SIG-M5 treated with dmso at 0.1 percent for 504 hours (cell line): ENCODE results near the gene SIAH1.
"Not testable (repeated sequence)": the region's sequence is repeated elsewhere in the genome, so short reads cannot be mapped to it uniquely, and the experiment has no call there.

Experiments
- DNase-seq: peaks from one replicate; lab custom pipeline; 2025; ENCODE audit not compliant: unreplicated experiment; lab: John Stamatoyannopoulos, UW

The SIAH1 gene

GRCh38 chr16:48366165-48367093, 18.8 kb downstream of the SIAH1 start:
- DNase-seq = peak; percentile 80

- peak; percentile 78 for DNase-seq
Observed at GRCh38 chr16:48365601-48366164, 19.5 kb downstream of the SIAH1 start.

- DNase-seq = no peak
Observed at GRCh38 chr16:48365025-48365600, 20.1 kb downstream of the SIAH1 start.

DNA sequence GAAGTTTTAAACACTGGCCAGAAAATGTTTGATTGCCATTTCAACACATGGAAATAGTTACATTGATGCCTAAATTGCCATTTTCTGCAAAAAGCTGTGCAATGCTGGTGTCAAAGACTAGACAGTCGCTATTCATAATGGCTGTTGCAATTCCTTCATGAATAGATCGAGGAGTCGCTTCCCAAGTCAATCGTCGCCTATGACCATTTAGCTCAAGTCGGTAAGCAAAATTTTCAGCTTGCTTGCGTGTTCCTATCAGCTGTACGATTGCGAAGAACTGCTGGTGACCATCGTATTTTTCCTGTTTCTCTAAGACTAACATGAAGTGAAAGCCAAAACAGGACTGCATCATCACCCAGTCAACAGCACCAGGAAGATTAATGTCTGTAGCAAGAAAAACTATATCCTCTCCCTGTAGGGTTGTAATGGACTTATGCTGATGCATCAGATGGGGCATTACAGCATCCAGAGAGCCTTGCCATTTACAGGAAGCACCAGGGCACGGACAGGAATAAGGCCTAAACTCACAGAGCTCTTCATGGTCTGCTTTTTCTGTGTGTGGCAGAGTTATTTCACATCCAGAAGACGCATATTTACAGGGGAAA, 23.6 kb downstream of the SIAH1 start:
- no peak for DNase-seq

DNA sequence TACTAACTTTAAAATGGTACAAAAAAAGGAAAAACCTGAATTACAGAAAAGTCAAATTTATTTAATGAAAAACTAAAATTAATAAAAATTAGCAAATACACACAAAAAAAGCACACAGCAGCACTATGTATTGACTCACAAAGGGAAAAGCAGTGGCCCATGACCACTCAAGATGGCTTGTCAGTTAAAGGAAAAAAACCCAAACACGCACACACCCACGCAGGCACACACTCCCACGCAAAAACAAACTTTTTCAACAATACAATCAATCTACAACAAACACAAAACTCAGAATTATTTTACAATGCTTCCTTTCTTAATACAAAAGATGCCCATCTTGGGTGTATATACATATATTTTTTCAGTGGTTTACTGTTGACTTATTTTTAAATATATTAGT, 24.2 kb downstream of the SIAH1 start:
- DNase-seq = no peak

- no peak for DNase-seq
Observed at GRCh38 chr16:48359983-48360382, 25.2 kb downstream of the SIAH1 start.

GRCh38 chr16:48358419-48358818, 26.8 kb downstream of the SIAH1 start:
- DNase-seq = no peak

DNA sequence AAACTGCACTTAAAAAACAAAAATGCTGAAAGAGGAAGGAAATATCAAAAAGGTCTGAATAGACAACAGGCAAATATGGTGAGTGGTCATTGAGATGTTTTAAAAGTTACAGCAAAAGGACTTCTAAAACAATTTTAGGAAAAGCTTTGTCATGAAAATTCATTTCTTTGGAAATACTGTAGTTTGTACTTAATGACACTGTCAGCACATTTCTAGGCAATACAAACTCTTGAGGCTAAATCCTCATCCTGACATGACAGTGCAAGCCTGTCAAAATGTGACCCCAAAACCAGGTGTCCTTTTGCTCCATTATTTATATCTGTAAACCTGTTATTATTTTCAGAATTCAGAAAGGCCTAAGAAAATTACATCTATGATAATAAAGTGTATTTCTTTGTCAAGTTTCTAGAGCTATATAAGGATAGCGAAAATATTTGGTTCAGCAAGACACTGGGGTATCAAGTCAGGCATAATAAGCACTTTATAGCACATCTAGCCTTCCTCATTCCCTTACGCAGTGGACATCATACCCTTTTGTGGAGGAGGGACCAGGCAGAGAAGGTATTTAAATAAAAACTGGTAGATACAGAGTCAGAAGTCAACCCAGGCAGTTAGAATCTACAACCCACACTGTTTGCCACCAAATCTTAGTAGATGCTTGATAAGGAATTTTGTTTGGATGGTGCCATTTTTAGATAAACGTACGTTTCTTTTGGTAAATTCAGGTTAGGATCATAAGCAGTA, 28.4 kb downstream of the SIAH1 start:
- DNase-seq = no peak

- no peak for DNase-seq
Observed at GRCh38 chr16:48354877-48355855, 30.0 kb downstream of the SIAH1 start.

GRCh38 chr16:48354385-48354784, 30.8 kb downstream of the SIAH1 start:
- DNase-seq = not testable (repeated sequence)

DNA sequence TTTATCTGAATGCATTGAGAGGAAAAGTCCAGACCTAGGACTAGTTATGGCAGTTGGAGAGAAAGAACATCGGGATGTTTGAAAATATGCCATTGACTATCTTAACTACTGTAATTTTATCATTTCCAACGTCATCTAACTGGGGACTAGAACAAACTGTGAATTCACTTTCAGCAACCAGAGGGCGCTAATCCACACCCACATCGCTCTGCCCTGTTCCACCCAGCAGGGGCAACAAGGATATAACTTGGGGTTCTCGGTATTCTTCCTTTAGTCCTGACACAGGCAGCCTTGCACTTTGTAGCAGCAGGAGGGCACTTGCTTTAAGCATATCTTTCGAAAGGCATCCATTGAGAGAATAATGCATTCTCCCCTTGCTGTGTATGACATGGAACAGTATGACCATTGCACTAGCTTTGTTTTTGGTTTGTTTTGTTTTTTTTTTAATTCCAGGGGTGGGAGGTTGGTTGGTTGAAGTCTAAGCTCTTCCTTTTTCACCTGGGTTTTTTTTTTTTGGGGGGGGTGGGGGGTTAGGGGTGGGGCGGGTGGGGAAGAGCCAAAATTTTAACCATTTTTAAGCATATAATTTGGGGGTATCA, 31.5 kb downstream of the SIAH1 start:
- peak; percentile 83 for DNase-seq

DNA sequence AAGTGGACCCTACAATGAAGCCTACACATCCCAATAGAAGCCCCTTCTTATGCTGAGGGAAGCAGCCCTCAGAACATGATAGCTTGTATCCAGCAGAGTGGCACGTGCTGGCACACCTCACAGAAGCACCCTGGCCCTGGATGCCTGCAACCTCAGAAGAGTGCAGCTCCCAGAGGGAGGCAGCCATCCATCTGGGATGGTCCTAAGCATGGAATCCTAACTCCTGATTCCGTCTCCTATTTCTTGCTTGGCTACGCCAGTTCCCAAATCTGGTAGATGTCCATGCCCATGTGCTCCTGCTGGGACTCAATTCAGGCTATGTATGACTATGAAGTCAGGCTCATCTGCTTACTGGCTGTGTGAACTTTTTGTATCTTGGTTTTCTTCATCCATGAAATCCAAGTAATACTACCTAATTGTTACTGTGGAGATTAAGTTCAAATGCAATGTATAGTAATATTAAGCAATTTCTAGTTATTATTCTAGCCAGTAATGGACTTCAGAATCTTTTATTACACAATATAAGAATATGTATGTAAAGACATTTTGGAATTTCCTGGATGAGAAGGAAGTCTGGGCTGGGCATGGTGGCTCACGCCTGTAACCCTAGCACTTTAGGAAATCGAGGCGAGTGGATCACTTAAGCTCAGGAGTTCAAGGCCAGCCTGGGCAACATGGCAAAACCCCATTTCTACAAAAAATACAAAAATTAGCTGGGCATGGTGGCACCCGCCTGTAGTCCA, 32.4 kb downstream of the SIAH1 start:
- no peak for DNase-seq

GRCh38 chr16:48350736-48351135, 34.5 kb downstream of the SIAH1 start:
- no peak for DNase-seq

GRCh38 chr16:48347980-48348379, 37.2 kb downstream of the SIAH1 start:
- DNase-seq = no peak

- peak; percentile 12 for DNase-seq
Observed at GRCh38 chr16:48347191-48347865, 37.9 kb downstream of the SIAH1 start.

DNA sequence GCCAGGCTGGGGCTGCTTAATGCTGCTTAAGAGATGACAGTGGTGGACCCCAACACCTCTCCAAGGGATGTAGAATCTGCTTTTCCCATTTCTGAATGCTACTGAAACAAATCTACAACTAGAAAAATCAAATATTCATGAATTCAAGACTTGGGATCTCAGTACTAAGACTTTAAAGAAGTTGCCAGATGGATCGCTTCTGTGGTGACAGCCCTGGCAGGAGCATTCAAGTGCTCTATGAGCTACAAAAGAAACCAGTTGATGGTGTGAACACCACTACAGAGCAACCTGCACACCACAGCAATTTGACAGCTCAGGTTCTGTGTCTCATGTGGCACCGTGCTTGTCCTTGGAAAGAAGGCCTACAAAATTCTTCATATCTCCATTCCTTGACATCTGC, 42.6 kb downstream of the SIAH1 start:
- no peak for DNase-seq

DNA sequence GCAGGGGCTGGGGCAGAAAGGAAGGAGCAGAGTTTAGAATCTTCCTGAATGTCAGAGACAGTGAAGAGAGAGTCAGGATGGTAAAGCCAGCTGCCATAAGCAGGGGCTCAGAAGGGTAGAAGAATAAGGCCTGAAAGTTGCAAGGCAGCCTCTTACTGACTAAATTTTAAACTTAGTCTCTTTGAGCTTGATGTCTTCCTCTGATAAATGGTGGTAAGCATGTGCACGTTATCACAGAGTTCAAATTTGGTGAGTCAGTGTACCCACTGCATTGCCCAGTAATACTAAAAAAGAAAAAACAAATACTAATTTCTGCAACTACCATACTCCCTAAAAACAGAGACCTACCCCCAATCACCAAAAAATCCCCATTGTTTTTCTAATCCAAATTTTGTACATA, 45.2 kb downstream of the SIAH1 start:
- no peak for DNase-seq

DNA sequence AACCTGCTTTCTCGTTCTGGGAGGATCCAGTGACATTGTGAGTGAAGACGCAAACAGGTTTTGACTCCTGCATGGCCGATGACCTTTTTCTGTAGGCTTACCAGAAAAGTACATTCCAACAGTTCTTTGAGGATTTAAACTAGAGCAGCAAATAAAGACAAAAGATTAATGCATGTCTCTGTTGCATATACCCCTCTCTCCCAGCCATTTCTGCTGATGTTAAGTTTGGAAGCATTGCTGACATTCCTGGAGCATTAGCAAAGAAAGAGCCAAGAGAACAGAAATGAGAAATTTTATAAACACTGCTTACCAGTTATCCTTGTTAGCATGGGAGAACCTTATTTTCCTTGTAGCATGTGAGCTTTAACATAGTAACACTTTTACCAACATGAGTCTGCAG, 49.3 kb downstream of the SIAH1 start:
- no peak for DNase-seq
